ENCODE measurements around the gene ZNF354C.

ZNF354C gene

GRCh38 chr5:179114756-179115155 is 54.6 kb downstream of the ZNF354C start:
- no peak for DNase-seq

DNA sequence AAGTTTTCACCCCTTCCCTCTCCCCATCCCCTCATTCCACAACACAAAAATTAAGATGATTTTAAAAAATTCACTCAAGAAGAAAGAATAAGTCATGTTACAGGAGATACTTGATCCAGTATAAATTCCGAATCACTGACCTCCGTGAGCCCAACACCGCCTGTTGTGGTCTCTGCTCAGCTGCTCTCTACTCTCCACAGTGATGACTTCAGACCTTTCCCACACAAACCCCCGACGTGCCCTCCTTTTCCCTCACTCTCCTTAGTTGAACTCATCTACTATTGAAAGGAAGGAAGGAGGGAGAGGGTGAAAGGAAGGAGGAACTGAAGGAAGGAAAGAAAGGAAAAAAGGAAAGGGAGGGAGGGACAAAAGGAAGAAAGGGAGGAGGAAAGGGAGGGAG is 55.1 kb downstream of the ZNF354C start:
- no peak for DNase-seq

GRCh38 chr5:179115845-179116524 is 55.8 kb downstream of the ZNF354C start:
- no peak for DNase-seq

GRCh38 chr5:179118338-179118737 is 58.2 kb downstream of the ZNF354C start:
- DNase-seq = no peak

DNA sequence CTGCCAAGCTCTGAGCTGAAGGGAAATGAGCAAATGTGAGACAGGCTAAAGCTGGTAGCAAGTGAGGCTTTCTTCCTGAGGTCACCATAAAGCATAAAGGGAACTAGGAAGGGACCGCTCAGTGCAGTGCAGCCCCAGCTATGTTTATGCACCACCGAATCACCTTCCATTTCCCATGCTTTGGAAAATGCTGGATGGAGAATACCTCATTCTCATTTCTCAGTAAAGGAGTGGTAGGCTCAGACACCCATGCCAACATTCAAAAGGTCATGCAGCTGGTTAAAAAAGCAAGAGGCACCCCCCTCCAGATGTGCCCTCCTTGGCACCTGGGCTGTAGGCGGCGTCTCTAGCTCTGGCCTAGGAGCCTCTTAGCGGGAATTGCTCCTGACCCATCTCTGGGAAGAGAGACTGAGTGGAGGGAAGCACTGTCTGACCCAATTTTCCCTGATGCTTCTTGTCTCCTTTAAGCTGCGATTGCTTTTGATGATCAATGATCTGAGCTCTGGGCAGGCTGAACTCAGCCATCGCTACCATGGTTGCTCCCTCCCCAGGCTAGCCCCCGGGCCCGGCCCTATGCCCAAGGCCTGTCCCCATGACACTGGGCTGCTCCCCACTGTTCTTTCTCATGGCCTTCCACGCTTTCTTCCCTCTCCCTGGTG is 58.7 kb downstream of the ZNF354C start:
- DNase-seq = no peak

- no peak for DNase-seq
These were observed 59.4 kb downstream of the ZNF354C start for GRCh38 chr5:179119415-179120170.

DNA sequence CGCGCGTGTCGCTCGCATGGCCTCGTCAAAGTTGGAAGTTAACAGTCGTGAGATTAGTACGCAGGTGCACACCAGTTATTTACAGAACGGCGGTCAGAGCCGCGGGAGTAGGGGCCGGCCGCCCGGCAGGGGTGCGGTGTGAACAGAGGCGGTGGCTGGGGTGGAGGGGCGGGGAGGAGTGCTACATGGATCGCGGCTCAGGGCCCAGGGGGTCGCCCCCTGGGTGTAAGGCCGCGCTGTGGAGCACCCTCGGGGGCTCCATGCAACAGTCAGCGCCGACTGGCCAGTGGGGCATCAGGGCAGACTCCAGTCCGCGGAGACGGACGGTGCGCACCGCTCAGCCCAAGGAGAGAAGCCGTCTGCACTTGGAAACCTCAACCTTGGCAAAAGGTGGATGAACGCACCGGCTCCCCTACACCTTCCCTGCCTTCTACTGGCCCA is 60.3 kb downstream of the ZNF354C start:
- no peak for DNase-seq

GRCh38 chr5:179120951-179121666 is 60.9 kb downstream of the ZNF354C start:
- no peak for DNase-seq

DNA sequence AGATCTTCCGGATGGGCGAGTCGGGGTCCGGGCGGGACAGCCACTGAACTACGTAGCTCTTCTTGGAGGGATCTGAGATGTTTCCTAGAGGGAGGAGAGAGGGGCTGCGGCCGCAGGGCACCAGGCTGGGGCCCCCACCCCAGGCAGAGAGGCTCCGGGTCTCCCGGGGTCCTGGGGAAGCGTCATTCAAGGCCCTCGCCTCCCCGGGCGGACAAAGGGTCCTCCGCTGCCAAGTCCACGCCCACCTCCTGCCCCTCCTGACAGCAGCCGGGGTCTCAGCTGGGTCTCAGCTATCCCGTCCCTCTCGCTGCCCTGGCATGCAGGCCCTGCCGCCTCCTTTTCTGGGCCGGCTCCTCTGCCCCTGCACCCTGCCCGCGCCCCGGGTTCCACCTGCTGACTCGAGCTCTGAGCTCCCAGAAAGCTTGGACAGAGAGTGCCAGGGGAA is 61.5 kb downstream of the ZNF354C start:
- DNase-seq = no peak

GRCh38 chr5:179122411-179123108 is 62.4 kb downstream of the ZNF354C start:
- DNase-seq = no peak

- DNase-seq = no peak
These were observed 62.9 kb downstream of the ZNF354C start for GRCh38 chr5:179123109-179123426.

GRCh38 chr5:179123491-179124272 is 63.5 kb downstream of the ZNF354C start:
- no peak for DNase-seq

DNA sequence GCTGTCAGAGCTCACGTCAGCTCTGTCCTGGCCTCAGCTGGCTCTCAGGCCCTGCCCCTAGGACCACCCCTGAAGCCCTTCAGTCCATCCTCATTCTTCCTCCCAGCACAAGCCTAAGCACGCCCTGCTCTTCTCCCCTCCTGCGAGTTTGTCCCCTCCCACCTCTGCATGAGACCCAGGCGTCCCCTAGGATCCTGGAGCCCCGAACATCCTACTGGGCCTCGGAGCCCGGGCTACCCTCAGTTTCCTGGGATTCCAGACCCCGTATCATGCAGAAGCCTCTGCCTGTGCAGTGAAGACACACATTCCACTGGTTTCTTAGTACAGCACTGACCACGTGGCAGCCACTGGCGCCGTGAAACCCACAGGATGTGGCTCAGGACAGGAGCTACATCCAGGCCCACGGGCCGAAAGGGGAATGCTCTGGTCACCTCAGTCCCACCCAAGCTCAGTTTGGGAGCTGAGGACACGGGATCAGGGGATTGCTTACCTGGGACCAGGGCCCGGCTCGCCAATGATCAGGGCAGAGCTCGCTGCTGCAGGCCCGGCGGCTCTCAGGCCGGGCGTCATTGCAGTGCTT is 64.2 kb downstream of the ZNF354C start:
- no peak for DNase-seq

DNA sequence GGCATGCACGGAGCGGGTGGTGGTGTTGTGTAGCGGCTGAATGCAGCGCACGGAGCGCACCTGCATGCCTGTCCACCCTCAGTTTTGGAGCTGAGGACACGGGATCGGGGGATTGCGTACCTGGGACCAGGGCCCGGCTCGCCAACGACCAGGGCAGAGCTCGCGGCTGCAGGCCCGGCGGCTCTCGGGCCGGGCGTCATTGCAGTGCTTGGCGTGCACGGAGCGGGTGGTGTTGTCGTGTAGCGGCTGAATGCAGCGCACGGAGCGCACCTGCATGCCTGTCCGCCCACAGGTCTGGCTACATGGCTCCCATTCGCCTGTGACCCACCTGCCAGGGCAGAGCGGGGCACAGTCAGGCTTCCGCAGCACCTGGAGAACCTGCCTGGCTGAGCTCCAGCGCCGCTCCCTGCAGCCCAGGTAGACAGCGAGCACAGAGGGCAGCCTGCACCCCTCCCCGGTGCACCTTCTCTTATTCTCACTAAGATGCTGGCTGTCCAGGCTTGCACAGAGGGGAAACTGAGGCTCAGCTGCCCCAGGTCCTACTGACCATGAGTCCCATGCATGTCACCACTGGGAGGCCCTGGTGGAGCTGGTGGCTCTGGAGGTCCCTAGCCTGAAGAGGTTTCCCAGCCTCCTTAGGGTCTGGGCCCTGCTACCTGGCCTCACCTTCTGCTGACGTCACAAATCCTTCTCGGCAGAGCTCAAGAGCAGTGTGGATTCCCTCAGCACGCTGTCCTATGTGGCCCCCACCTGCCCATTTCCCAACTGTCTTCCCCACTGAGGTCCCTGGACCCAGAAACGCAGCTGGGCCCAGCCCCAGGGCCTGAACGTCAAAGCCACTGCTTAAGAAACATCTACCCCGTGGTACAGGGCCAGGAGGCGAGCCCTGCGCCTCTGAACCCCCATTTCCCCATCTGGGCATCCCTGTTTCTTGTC is 64.9 kb downstream of the ZNF354C start:
- DNase-seq = no peak

DNA sequence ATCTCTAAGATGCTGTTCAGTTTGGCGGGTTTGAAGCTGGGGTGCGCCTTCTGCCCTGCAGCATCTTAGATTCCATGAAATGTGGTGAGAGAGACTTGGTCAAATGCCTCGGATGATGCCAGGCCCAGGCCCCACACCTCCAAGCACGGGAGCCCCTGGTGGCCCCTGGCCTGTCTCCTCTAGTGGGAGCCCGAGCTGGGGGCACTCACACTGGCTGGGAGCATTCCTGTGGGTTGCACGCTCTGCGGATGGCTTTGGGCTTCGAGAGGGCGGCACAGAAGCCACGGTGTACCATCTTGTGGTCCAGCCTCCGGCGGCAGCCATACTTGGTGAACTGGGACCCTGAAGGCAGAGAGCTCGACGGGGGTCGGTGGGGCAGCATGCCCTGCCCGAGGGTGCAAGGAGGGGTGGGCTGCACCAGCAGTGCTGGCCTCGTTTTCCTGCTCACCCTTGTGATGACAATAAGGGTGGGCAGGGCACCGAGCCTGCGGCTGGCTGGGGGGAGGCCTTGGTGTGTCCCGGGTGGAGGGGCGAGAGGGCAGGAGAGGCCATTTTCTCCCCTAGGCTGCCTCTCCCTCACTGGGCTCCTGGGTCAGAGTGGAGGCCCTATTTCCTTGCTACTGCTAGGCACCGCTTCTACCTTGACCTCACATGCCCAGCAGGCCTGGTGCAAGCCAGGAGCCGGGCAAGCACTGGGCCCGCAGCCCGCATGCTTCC is 65.8 kb downstream of the ZNF354C start:
- no peak for DNase-seq

GRCh38 chr5:179126506-179126991 is 66.4 kb downstream of the ZNF354C start:
- DNase-seq = no peak

GRCh38 chr5:179127136-179128040 is 67.2 kb downstream of the ZNF354C start:
- no peak for DNase-seq

- no peak for DNase-seq
These were observed 67.8 kb downstream of the ZNF354C start for GRCh38 chr5:179128041-179128365.

DNA sequence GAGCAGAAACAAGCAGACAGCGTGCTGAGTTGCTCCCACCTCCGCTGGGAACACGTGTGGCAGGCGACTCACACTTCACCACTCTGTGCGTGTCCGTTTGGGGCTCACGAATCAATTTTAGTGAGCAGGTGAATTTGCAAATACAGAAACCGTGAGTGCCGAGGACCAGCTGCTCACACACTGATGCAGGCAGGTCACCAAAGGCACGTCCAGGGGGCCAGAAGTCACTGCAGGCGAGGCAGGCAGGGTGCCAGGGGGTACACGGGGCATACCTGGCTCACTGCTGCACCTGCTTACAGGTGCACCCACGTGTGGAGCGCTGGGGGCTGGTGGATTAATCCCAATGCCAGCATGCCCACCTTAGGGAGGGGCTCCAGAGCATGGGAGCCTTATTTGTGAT is 68.8 kb downstream of the ZNF354C start:
- DNase-seq = no peak
